ENCODE data around the gene TMC2. TPM values are rescaled to one million over a fixed set of nuclear protein-coding genes. Genes with fewer than 3 reads are reported as not detected.

Gene TMC2
- total RNA-seq, 1 donor from 2014 or later, result not detected

DNA sequence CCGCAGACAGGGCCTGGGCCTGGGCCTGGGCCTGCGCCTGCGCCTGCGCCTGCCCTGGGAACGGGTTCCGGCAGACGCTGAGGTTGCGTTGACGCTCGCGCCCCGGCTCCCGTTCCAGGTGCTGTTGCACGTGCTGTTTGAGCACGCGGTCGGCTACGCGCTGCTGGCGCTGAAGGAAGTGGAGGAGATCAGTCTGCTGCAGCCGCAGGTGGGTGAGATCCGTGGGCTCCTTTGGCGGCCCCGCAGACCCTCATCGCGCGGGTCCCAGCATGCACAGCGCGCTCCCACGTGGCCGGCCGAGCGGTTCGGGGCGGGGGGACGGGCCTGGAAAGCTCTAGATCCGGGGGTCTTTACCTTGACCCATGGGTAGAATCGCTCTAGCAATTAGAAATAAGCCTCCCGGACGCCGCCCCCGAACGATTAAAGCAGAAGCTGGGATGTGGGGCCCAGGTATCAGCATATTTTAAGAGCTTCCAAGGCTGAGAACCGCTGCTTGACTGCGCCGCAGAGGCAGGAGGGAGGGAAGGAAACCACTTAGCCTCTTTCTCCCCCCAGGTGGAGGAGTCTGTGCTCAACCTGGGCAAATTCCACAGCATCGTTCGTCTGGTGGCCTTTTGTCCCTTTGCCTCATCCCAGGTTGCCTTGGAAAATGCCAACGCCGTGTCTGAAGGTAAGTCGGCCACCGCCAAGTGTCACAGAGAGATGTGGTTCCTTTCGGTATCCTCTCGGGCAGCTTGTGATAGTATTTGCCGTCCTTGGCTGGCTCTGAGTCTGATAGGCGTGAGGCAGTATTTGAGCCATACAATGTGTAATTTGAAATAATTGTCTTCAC, 116.6 kb downstream of the TMC2 start:
- TF ChIP-seq, protein P1, sequence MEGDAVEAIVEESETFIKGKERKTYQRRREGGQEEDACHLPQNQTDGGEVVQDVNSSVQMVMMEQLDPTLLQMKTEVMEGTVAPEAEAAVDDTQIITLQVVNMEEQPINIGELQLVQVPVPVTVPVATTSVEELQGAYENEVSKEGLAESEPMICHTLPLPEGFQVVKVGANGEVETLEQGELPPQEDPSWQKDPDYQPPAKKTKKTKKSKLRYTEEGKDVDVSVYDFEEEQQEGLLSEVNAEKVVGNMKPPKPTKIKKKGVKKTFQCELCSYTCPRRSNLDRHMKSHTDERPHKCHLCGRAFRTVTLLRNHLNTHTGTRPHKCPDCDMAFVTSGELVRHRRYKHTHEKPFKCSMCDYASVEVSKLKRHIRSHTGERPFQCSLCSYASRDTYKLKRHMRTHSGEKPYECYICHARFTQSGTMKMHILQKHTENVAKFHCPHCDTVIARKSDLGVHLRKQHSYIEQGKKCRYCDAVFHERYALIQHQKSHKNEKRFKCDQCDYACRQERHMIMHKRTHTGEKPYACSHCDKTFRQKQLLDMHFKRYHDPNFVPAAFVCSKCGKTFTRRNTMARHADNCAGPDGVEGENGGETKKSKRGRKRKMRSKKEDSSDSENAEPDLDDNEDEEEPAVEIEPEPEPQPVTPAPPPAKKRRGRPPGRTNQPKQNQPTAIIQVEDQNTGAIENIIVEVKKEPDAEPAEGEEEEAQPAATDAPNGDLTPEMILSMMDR (conservative IDR thresholded peaks at IDR 0.05), result no peak
- Mint-ChIP-seq H3K9me3 (no peaks in the 10 kb centered on the region), H3K36me3 (peaks cover 31% of the 10 kb centered on the region)

GRCh38 chr20:2653556-2654383, 117.4 kb downstream of the TMC2 start:
- Mint-ChIP-seq H3K27me3 (no peaks in the 10 kb centered on the region), H3K9me3 (no peaks in the 10 kb centered on the region), H3K4me1 (ENCODE audit: unreplicated experiment) (peaks cover 10% of the 10 kb centered on the region), H3K4me3 (peak overlapping the region; percentile 93), H3K27ac (peak overlapping the region; percentile 64), H3K36me3 (peaks cover 34% of the 10 kb centered on the region)
- no peak for DNase-seq (ENCODE audit: extremely low spot score, unreplicated experiment)
- TF ChIP-seq, protein P1 (conservative IDR thresholded peaks at IDR 0.05), result no peak

More for the DNA sequence above, 116.6 kb downstream of the TMC2 start:
- no peaks in the 10 kb centered on the region for H3K27me3 Mint-ChIP-seq
- no peak for DNase-seq (ENCODE audit: extremely low spot score, unreplicated experiment)
- peaks cover 9% of the 10 kb centered on the region for H3K4me1 Mint-ChIP-seq (ENCODE audit: unreplicated experiment)
- H3K4me3 Mint-ChIP-seq, result peak overlapping the region; percentile 93
- H3K27ac Mint-ChIP-seq, result no peak overlapping the region

DNA sequence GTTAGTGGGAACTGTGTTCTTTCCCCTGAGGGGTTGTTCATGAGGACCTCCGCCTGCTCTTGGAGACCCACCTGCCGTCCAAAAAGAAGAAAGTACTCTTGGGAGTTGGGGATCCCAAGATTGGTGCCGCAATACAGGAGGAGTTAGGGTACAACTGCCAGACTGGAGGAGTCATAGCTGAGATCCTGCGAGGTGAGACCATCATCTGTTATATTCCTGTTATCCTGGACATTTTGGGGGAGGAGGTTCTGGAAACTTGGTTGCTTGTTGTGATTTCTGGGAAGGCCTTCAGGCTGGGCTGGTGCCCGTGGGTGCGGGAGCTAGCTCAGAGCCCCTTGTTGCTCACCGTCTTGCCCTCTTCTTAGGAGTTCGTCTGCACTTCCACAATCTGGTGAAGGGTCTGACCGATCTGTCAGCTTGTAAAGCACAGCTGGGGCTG, 118.0 kb downstream of the TMC2 start:
- no peak for DNase-seq (ENCODE audit: extremely low spot score, unreplicated experiment)
- Mint-ChIP-seq H3K27ac (peak overlapping the region; percentile 64), H3K4me3 (peak overlapping the region; percentile 93), H3K27me3 (no peaks in the 10 kb centered on the region), H3K9me3 (no peaks in the 10 kb centered on the region), H3K4me1 (ENCODE audit: unreplicated experiment) (peaks cover 14% of the 10 kb centered on the region), H3K36me3 (peaks cover 38% of the 10 kb centered on the region)
- TF ChIP-seq, protein P1 (conservative IDR thresholded peaks at IDR 0.05), result no peak

GRCh38 chr20:2654831-2655230, 118.5 kb downstream of the TMC2 start:
- H3K9me3 Mint-ChIP-seq, result no peaks in the 10 kb centered on the region
- no peak for DNase-seq (ENCODE audit: extremely low spot score, unreplicated experiment)
- H3K36me3 Mint-ChIP-seq, result peaks cover 38% of the 10 kb centered on the region
- peaks cover 14% of the 10 kb centered on the region for H3K4me1 Mint-ChIP-seq (ENCODE audit: unreplicated experiment)
- peak overlapping the region; percentile 93 for H3K4me3 Mint-ChIP-seq
- TF ChIP-seq, protein P1 (conservative IDR thresholded peaks at IDR 0.05), result no peak
- no peaks in the 10 kb centered on the region for H3K27me3 Mint-ChIP-seq
- H3K27ac Mint-ChIP-seq, result peak overlapping the region; percentile 64

GRCh38 chr20:2655331-2656116, 119.2 kb downstream of the TMC2 start:
- Mint-ChIP-seq H3K36me3 (peaks cover 42% of the 10 kb centered on the region), H3K9me3 (no peaks in the 10 kb centered on the region), H3K27ac (no peak overlapping the region), H3K4me1 (ENCODE audit: unreplicated experiment) (peaks cover 14% of the 10 kb centered on the region), H3K4me3 (no peak overlapping the region), H3K27me3 (no peaks in the 10 kb centered on the region)
- TF ChIP-seq, protein P1 (conservative IDR thresholded peaks at IDR 0.05), result no peak
- no peak for DNase-seq (ENCODE audit: extremely low spot score, unreplicated experiment)

Measured in type B pancreatic cell (in vitro differentiated cells).